ENCODE results near the gene SPRR2B. TPM values are rescaled to one million over a fixed set of nuclear protein-coding genes. Genes with fewer than 3 reads are reported as not detected.
"Not testable (repeated sequence)": the region's sequence is repeated elsewhere in the genome, so short reads cannot be mapped to it uniquely, and the experiment has no call there.

Gene SPRR2B
- not detected in 2 replicates for total RNA-seq

DNA sequence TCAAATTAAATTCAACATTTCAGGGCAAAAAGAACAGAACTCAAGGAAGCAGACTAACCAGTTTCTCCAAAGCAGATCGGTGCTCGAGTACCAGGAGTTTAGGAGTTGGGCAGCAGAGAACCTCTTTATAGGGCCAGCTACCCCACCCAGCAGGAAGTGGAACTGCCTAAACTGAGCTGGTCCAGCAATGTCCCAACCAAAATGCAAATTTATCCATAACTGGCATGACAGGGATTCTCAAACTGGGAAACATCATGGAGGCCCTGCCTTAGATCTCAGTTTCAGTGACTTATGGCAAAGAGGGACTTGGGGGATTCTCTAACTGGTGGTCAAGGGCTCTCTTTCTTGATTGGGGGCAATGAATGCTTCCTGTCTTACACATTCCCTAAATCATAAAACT, at the start of gene SPRR2B:
TSS of gene SPRR2B (minus strand) at position 101 of the 400 bp plus-strand sequence. CDS start 772 bp downstream, outside the sequence.
- FAIRE-seq: no peak

GRCh38 chr1:153120945-153121344, 49.5 kb upstream of the SPRR2B start:
- DNase-seq (ENCODE audit: low read depth) (no peak), FAIRE-seq (no peak)
- no peak for TF ChIP-seq CTCF (IDR thresholded peaks at IDR 0.05; ENCODE audit: insufficient read depth, low read length, severe bottlenecking)
- no peaks in the 10 kb centered on the region for H3K36me3 ChIP-seq (ENCODE audit: control insufficient read depth, insufficient read depth, low read length)
- no peaks in the 10 kb centered on the region for H3K27me3 ChIP-seq (ENCODE audit: control insufficient read depth, insufficient read depth, low read length)
- no peak overlapping the region for H3K4me3 ChIP-seq (ENCODE audit: low read depth, low read length)

More for the DNA sequence above, at the start of gene SPRR2B:
- TF ChIP-seq CTCF (IDR thresholded peaks at IDR 0.05; ENCODE audit: insufficient read depth, low read length, severe bottlenecking): no peak
- H3K27me3 ChIP-seq (ENCODE audit: control insufficient read depth, insufficient read depth, low read length): peaks cover 2% of the 10 kb centered on the region
- H3K36me3 ChIP-seq (ENCODE audit: control insufficient read depth, insufficient read depth, low read length): no peaks in the 10 kb centered on the region
- no peak for DNase-seq (ENCODE audit: low read depth)
- H3K4me3 ChIP-seq (ENCODE audit: low read depth, low read length): no peak within 1 kb of the TSS

GRCh38 chr1:153119491-153119971, 48.1 kb upstream of the SPRR2B start:
- Histone ChIP-seq H3K27me3 (ENCODE audit: control insufficient read depth, insufficient read depth, low read length) (no peaks in the 10 kb centered on the region), H3K4me3 (ENCODE audit: low read depth, low read length) (no peak overlapping the region), H3K36me3 (ENCODE audit: control insufficient read depth, insufficient read depth, low read length) (no peaks in the 10 kb centered on the region)
- FAIRE-seq: no peak
- no peak for TF ChIP-seq CTCF (IDR thresholded peaks at IDR 0.05; ENCODE audit: insufficient read depth, low read length, severe bottlenecking)
- DNase-seq (ENCODE audit: low read depth): no peak

- peak; percentile 47 for FAIRE-seq
These were observed 43.9 kb upstream of the SPRR2B start for GRCh38 chr1:153115264-153115663.

GRCh38 chr1:153113416-153113815, 42.0 kb upstream of the SPRR2B start, which contains the start of gene SPRR2F:
SPRR2F (minus strand) TSS chr1:153113516; CDS start chr1:153112733, 783 bp downstream.
- TF ChIP-seq CTCF (IDR thresholded peaks at IDR 0.05; ENCODE audit: insufficient read depth, low read length, severe bottlenecking): no peak
- FAIRE-seq (peak; percentile 18), DNase-seq (ENCODE audit: low read depth) (no peak)
- H3K36me3 ChIP-seq (ENCODE audit: control insufficient read depth, insufficient read depth, low read length): no peaks in the 10 kb centered on the region
- no peaks in the 10 kb centered on the region for H3K27me3 ChIP-seq (ENCODE audit: control insufficient read depth, insufficient read depth, low read length)
- no peak within 1 kb of the TSS for H3K4me3 ChIP-seq (ENCODE audit: low read depth, low read length)

More at GRCh38 chr1:153115264-153115663, 43.9 kb upstream of the SPRR2B start:
- H3K4me3 ChIP-seq (ENCODE audit: low read depth, low read length); H3K36me3 ChIP-seq (ENCODE audit: control insufficient read depth, insufficient read depth, low read length); H3K27me3 ChIP-seq (ENCODE audit: control insufficient read depth, insufficient read depth, low read length); DNase-seq (ENCODE audit: low read depth): not testable (repeated sequence)

DNA sequence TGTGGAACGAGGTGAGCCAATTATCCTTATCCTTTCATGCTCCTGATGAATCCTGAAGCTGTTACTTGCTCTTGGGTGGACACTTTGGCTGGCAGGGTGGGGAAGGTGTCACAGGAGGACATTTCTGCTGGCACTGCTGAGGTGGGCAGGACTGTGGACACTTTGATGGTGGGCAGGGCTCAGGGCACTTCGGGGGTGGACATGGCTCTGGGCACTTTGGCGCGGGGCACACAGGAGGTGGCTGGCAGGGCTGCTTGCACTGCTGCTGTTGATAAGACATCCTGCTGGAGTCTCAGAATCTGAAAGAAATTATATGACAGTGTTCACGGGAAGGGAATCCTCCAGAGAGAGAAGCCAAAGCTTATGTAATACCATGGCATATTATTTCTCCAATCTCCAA, 41.0 kb upstream of the SPRR2B start:
- not testable (repeated sequence) for H3K27me3 ChIP-seq (ENCODE audit: control insufficient read depth, insufficient read depth, low read length); FAIRE-seq; DNase-seq (ENCODE audit: low read depth); H3K4me3 ChIP-seq (ENCODE audit: low read depth, low read length); H3K36me3 ChIP-seq (ENCODE audit: control insufficient read depth, insufficient read depth, low read length)

DNA sequence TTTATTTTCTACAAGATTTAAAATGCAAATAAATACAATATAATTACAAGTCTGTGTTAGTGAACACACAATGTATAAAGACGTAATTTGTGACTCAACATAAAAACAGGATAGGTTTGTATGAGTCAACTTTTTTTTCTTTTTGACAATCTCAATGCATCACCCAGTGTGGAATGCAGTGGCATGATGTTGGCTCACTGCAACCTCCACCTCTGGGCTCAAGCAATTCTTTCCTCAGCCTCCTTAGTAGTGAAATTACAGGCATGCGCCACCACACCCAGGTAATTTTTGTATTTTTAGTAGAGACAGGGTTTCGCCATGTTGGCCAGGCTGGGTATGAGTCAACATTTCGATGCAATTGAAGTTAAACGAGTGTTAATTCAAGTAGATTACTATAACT, 28.8 kb upstream of the SPRR2B start:
- no peaks in the 10 kb centered on the region for H3K27me3 ChIP-seq (ENCODE audit: control insufficient read depth, insufficient read depth, low read length)
- H3K4me3 ChIP-seq (ENCODE audit: low read depth, low read length): no peak overlapping the region
- DNase-seq (ENCODE audit: low read depth) (peak; percentile 99), FAIRE-seq (peak; percentile 28)
- no peak for TF ChIP-seq CTCF (IDR thresholded peaks at IDR 0.05; ENCODE audit: insufficient read depth, low read length, severe bottlenecking)
- H3K36me3 ChIP-seq (ENCODE audit: control insufficient read depth, insufficient read depth, low read length): no peaks in the 10 kb centered on the region
